Heart left ventricle (tissue), 16 donors: ENCODE data around the gene PPTC7. TPM values are rescaled to one million over a fixed set of nuclear protein-coding genes. Genes with fewer than 3 reads are reported as not detected.

ENCODE experiments used
- ATAC-seq, 4 donors: fragments of 200-7000 bp; cut with Tn5 transposase; one replicate each; pipeline ENCODE4 v1.9.1; 2020 to 2022; ENCODE audit warnings: moderate library complexity in 4 of 4, mild to moderate bottlenecking in 3 of 4, moderate number of reproducible peaks in 1 of 4
- DNase-seq, 5 donors: peaks; one replicate each; pipeline ENCODE4 v3.0.0-alpha.2; 2020
- H3K27ac ChIP-seq, 12 donors: fragments of 200-600 bp; sonication (generic) in 4 of 12; one replicate each; pipeline versions ENCODE4 v1.5.0 to v1.8.0; 2016 to 2022; ENCODE audit warnings: mild to moderate bottlenecking in 2 of 12
- H3K27me3 ChIP-seq, 9 donors: fragments of 200-600 bp; sonication (generic) in 2 of 9; one replicate each; pipeline versions ENCODE4 v1.5.1 to v1.8.0; 2016 to 2022; ENCODE audit warnings: mild to moderate bottlenecking in 3 of 9
- H3K36me3 ChIP-seq, 9 donors: fragments of 200-600 bp; sonication (generic) in 2 of 9; one replicate each; pipeline versions ENCODE4 v1.5.0 to v1.8.0; 2018 to 2022; ENCODE audit warnings: mild to moderate bottlenecking in 2 of 9
- H3K4me1 ChIP-seq, 12 donors: fragments of 200-600 bp; sonication (generic) in 4 of 12; one replicate each; pipeline versions ENCODE4 v1.5.0 to v1.8.0; 2016 to 2022; ENCODE audit warnings: mild to moderate bottlenecking in 3 of 12
- H3K4me3 ChIP-seq, 12 donors: fragments of 200-600 bp; sonication (generic) in 4 of 12; one replicate each; pipeline versions ENCODE4 v1.5.0 to v1.8.0; 2017 to 2022; ENCODE audit warnings: mild to moderate bottlenecking in 9 of 12, moderate library complexity in 4 of 12
- H3K9me3 ChIP-seq, 12 donors: fragments of 200-600 bp; sonication (generic) in 4 of 12; one replicate each; pipeline versions ENCODE4 v1.5.0 to v1.8.0; 2016 to 2022; ENCODE audit warnings: mild to moderate bottlenecking in 1 of 12
- CTCF ChIP-seq, 12 donors: fragments of 200-600 bp; sonication (generic) in 4 of 12; IDR thresholded peaks; one replicate each; pipeline versions ENCODE4 v1.5.0 to v1.8.0; 2018 to 2022; ENCODE audit warnings: antibody characterized with exemption in 12 of 12, mild to moderate bottlenecking in 5 of 12
- POLR2A ChIP-seq, 2 donors: fragments of 450-650 bp; IDR thresholded peaks; one replicate each; pipeline ENCODE4 v1.6.1; 2017; ENCODE audit warnings: antibody characterized with exemption in 2 of 2, mild to moderate bottlenecking in 2 of 2, moderate library complexity in 2 of 2
- WGBS, 4 donors: extraction: QIAGEN DNeasy Blood & Tissue Kit in 2 of 4; methylation state at CpG; one replicate each; pipeline versions ENCODE4 v1.1.5 to v1.1.7; 2013 to 2018; 5-methylcytosine and 5-hydroxymethylcytosine counted together
- intact Hi-C, 10 donors: fragments of 100-400 bp; cut with DNase I; formaldehyde crosslinking; loops; one replicate each; pipeline versions ENCODE4 v1.11.1 to v1.14.2; 2022
- polyA plus RNA-seq, 2 donors: library from polyadenylated mRNA; stranded (reverse); fragments of 200-250 nt; gene quantifications; one replicate each; pipeline ENCODE4 v1.2.3, GENCODE V29; 2013
- total RNA-seq, 9 donors: library from RNA; depleted of rRNA in 2 of 9; stranded (reverse); fragments of >200 nt in 2 of 9; fragmentation: NEBNext Ultra II Directional in 3 of 9; extraction: Animal tissue kit (Norgen Biotek cat#: 25700) in 3 of 9; gene quantifications; one replicate each; pipeline versions ENCODE4 v1.1.0 to v1.2.4, GENCODE V29; 2016 to 2023
- donor health status: ischemic (EF 13 %, LVEDD 7.1; RV severe dilation, severe dysfunction).
- donor health status: healthy with polysubstance abuse.
- donor health status: DM: no; HTN: yes; CAD: no.
- donor health status: DM: no; HTN: no; CAD: no.
- donor health status: ischemic (EF 25% LVEDD 6.9; RV normal size, moderate dysfunction).
- donor health status: ischemic (EF 25% LVEDD 5.7; RV mildly dilated, moderate dysfunction).
- donor health status: healthy.
- donor health status: DM: yes; HTN: yes; CAD: no.
- donor health status: ischemic (EF 35%, LVEDD 5.7; RV mildly dilated, moderate dysfunction).
- donor health status: nonischemic (EF 11% LVEDD 7.7; RV severe dilation, severe dysfunction).
- donor health status: DM: yes; HTN: yes; CAD: no.
- donor health status: PGD.
- donor health status: ischemic (EF 29% LVEDD 5.4; RV normal size, mild dysfunction).
- donor health status: nonischemic (EF 23%, LVEDD 6.1; RV moderate dilation, normal function).

PPTC7 gene
- total and polyA plus RNA-seq, 11 donors: 26.6 to 113 (median 65.0) TPM

- H3K9me3 ChIP-seq: peaks cover 0 to 18% (median 7%) of the 10 kb centered on the region in 12 donors
- H3K4me1 ChIP-seq: peaks cover 0 to 52% (median 32%) of the 10 kb centered on the region in 12 donors
- H3K4me3 ChIP-seq: no peak overlapping the region
- peak overlapping the region in 4 of 12 donors; percentile 41 to 76 (median 66) for H3K27ac ChIP-seq
- DNase-seq (no peak), ATAC-seq (peak in 2 of 4 donors; percentile 6 to 31)
- intact Hi-C loops: no loop called here
- H3K36me3 ChIP-seq: no peaks in the 10 kb centered on the region
- TF ChIP-seq CTCF (IDR thresholded peaks at IDR 0.05): no peak
- TF ChIP-seq POLR2A (IDR thresholded peaks at IDR 0.05): no peak
- H3K27me3 ChIP-seq: no peaks in the 10 kb centered on the region
- 92 to 98% (median 94%) methylated on average over 5 of the region's 5 CpGs for WGBS, 4 donors
Measured at GRCh38 chr12:110566993-110567392, 16.1 kb downstream of the PPTC7 start.

- H3K9me3 ChIP-seq: peaks cover 0 to 12% (median 4%) of the 10 kb centered on the region in 12 donors
- H3K27ac ChIP-seq: peak overlapping the region in 11 of 12 donors; percentile 3 to 76 (median 49)
- H3K36me3 ChIP-seq: no peaks in the 10 kb centered on the region
- H3K4me3 ChIP-seq: no peak overlapping the region
- no peaks in the 10 kb centered on the region for H3K27me3 ChIP-seq
- 53 to 72% (median 65%) methylated on average over 8 of the region's 8 CpGs for WGBS, 4 donors
- H3K4me1 ChIP-seq: peaks cover 0 to 60% (median 34%) of the 10 kb centered on the region in 12 donors
- DNase-seq: no peak
- TF ChIP-seq POLR2A (IDR thresholded peaks at IDR 0.05) (no peak), CTCF (IDR thresholded peaks at IDR 0.05) (no peak)
- intact Hi-C loops: no loop called here
- peak in 3 of 4 donors; percentile 25 to 33 (median 27) for ATAC-seq
Measured at GRCh38 chr12:110565894-110566871, 16.9 kb downstream of the PPTC7 start.

- Histone ChIP-seq H3K36me3 (no peaks in the 10 kb centered on the region), H3K4me1 (peaks cover 0 to 70% (median 38%) of the 10 kb centered on the region in 12 donors), H3K4me3 (no peak overlapping the region), H3K9me3 (peaks cover 0 to 5% (median 0%) of the 10 kb centered on the region in 12 donors), H3K27me3 (no peaks in the 10 kb centered on the region), H3K27ac (peak overlapping the region; percentile 18 to 83 (median 70))
- WGBS, 4 donors: 51 to 62% (median 53%) methylated on average over 8 of the region's 8 CpGs
- TF ChIP-seq CTCF (IDR thresholded peaks at IDR 0.05): no peak
- no peak for TF ChIP-seq POLR2A (IDR thresholded peaks at IDR 0.05)
- peak in 2 of 4 donors; percentile 13 to 59 for ATAC-seq
- intact Hi-C loops: no loop called here
- no peak for DNase-seq
Measured at GRCh38 chr12:110564471-110564991, 18.6 kb downstream of the PPTC7 start.
